MG63 (cell line): ENCODE data around the gene LEMD1. TPM values are rescaled to one million over a fixed set of nuclear protein-coding genes. Genes with fewer than 3 reads are reported as not detected.
A peak's percentile ranks its signal among the peaks of the same experiment; 100 is the strongest.
"Not testable (repeated sequence)": the region's sequence is repeated elsewhere in the genome, so short reads cannot be mapped to it uniquely, and the experiment has no call there.

Experiments used
- DNase-seq: peaks from one replicate; pipeline ENCODE4 v3.0.0-alpha.2; 2020
- H3K27me3 ChIP-seq: fragments of 250-450 bp; sonication (Bioruptor Pico); 2 replicates; pipeline ENCODE4 v1.5.1; 2020; ENCODE audit warnings: mild to moderate bottlenecking, moderate library complexity
- H3K36me3 ChIP-seq: fragments of 250-450 bp; sonication (Bioruptor Pico); 2 replicates; pipeline ENCODE4 v1.5.1; 2020; ENCODE audit warnings: mild to moderate bottlenecking, moderate library complexity
- H3K4me3 ChIP-seq: fragments of 250-450 bp; sonication (Bioruptor Pico); 2 replicates; pipeline ENCODE4 v1.5.1; 2020; ENCODE audit warnings: mild to moderate bottlenecking, moderate library complexity
- H3K9me3 ChIP-seq: fragments of 250-450 bp; sonication (Bioruptor Pico); 2 replicates; pipeline ENCODE4 v1.5.1; 2020; ENCODE audit warnings: mild to moderate bottlenecking, moderate library complexity
- total RNA-seq: library from RNA; depleted of rRNA; stranded (reverse); fragments of >200 nt; shearing (Covaris generic); gene quantifications from 2 replicates; pipeline ENCODE4 v1.2.3, GENCODE V29; 2014; ENCODE audit warnings: low replicate concordance

LEMD1 gene
- total RNA-seq, 1 experiment from 2014 or later, result not detected

DNA sequence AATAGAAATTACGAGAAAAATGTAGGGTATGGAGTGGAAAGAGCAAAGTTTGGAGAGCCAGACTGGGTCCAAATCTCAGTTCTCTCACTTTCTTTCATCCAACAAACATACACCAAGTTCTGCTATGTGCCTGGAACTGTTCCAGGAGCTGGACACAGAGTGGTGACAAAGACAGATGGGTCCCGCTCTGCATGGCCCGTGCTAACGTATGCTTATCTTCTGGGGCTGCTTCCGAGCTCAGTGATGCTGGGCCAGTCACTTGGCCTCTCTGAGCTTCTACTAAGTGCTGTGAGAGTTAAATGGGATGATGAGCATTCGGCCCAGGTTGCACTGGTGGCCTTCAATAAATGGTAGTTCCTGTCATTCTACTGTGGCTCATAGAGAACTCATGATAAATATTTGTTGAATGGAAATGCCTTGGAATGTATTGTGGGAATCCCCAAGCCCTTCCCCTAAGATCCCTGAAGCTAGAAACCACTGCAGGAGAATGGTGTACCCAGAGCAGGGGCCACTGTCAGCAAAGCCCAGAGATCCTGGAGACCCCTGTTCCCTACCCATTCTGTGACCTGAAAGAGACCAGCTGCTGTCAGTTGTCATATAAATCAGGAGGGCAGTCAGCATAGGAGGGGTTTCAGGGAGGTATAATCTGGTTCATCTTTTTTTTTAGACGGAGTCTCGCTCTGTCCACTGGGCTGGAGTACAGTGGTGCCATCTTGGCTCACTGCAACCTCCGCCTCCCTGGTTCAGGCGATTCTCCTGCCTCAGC, 3.8 kb downstream of the LEMD1 start:
- Histone ChIP-seq H3K36me3 (no peaks in the 10 kb centered on the region), H3K4me3 (no peak overlapping the region), H3K9me3 (no peaks in the 10 kb centered on the region), H3K27me3 (peaks cover 31% of the 10 kb centered on the region)
- DNase-seq, result no peak

DNA sequence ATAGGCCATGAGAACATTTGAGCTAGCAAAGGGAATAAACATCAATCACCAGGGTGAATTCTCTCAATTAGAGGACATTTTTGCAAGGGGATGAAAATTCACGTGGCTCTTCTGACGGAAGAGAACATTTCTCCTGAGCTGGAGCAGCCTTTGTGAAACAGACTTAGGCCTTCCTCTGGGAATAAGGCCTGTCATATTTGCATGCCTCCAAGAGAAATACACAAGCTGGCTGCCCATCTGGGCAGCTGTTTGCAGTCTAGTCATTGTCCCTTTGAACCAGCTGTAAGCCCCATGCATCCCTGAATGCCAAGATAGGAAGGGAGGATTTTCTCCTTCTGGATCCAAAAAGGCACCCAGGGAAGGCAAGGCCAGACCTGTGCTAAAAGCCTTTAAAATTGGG, 5.5 kb downstream of the LEMD1 start:
- no peaks in the 10 kb centered on the region for H3K9me3 ChIP-seq
- no peaks in the 10 kb centered on the region for H3K36me3 ChIP-seq
- no peak overlapping the region for H3K4me3 ChIP-seq
- H3K27me3 ChIP-seq, result peaks cover 17% of the 10 kb centered on the region
- no peak for DNase-seq

DNA sequence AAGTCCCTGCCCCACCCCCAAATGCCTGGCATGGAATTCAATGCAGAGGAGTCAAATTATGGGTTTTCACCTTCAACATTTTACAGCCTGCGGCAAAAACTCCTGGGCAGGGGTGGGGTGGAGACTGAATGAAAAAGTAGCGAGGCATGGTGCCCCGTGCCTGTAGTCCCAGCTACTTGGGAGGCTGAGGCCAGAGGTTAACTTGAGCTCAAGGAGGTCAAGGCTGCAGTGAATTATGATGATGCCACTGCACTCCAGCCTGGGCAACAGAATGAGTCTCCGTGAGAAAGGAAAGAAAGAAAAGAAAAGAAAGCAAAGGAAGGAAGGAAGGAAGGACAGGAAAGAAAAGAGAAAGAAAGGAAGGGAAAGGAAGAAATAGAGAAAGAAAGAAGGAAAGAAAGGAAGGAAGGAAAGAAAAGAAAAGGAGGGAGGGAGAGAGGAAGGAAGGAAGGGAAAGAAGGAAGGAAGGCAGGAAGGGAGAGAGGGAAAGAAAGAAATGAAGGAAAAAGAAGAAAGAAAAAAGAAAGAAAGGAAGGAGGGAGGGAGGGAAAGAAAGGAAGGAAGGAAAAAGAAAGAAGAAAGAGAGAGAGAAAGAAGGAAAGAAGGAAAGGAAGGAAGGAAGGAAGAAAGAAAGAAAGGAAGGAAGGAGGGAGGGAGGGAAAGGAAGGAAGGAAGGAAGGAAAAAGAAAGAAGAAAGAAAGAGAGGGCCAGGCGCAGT, 11.1 kb downstream of the LEMD1 start:
- no peak overlapping the region for H3K4me3 ChIP-seq
- DNase-seq, result peak; percentile 9

DNA sequence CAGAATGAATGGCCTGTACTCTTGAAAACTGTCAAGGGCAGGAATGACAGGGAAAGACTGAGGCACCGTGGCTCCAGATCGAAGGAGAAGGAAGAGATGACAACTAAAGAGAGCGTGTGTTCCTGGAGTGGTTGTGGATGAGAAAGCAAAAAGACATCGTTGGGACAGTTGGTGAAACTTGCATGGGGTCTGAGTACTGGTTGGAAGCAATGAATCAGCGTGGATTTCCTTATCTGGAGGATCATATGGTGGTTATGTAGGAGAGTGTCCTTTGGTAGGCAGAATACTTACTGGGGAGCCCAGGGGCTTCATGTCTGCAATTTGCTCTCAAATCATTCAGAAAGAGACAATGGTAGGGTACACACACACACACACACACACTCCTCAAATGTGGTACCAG, 13.9 kb downstream of the LEMD1 start:
- H3K27me3 ChIP-seq, result peaks cover 18% of the 10 kb centered on the region
- no peak overlapping the region for H3K4me3 ChIP-seq
- H3K9me3 ChIP-seq, result no peaks in the 10 kb centered on the region
- DNase-seq, result no peak
- no peaks in the 10 kb centered on the region for H3K36me3 ChIP-seq

More for the DNA sequence above, 11.1 kb downstream of the LEMD1 start:
- H3K36me3 ChIP-seq, result no peaks in the 10 kb centered on the region
- H3K9me3 ChIP-seq, result no peaks in the 10 kb centered on the region
- H3K27me3 ChIP-seq, result peaks cover 18% of the 10 kb centered on the region

DNA sequence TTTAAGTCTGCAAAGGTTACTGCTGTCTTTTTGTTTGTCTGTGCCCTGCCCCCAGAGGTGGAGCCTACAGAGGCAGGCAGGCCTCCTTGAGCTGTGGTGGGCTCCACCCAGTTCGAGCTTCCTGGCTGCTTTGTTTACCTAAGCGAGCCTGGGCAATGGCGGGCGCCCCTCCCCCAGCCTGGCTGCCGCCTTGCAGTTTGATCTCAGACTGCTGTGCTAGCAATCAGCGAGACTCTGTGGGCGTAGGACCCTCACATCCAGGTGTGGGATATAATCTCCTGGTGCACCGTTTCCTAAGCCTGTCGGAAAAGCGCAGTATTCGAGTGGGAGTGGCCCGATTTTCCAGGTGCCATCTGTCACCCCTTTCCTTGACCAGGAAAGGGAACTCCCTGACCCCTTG, 15.6 kb downstream of the LEMD1 start:
- not testable (repeated sequence) for H3K4me3 ChIP-seq, H3K9me3 ChIP-seq, H3K36me3 ChIP-seq, DNase-seq
- peaks cover 14% of the 10 kb centered on the region for H3K27me3 ChIP-seq

DNA sequence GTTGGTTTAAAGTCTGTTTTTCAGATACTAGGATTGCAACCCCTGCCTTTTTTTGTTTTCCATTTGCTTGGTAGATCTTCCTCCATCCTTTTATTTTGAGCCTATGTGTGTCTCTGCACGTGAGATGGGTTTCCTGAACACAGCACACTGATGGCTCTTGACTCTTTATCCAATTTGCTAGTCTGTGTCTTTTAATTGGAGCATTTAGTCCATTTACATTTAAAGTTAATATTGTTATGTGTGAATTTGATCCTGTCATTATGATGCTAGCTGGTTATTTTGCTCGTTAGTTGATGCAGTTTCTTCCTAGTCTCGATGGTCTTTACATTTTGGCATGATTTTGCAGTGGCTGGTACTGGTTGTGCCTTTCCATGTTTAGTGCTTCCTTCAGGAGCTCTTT, 17.4 kb downstream of the LEMD1 start:
- DNase-seq, H3K36me3 ChIP-seq, H3K9me3 ChIP-seq, H3K27me3 ChIP-seq, H3K4me3 ChIP-seq: not testable (repeated sequence)

DNA sequence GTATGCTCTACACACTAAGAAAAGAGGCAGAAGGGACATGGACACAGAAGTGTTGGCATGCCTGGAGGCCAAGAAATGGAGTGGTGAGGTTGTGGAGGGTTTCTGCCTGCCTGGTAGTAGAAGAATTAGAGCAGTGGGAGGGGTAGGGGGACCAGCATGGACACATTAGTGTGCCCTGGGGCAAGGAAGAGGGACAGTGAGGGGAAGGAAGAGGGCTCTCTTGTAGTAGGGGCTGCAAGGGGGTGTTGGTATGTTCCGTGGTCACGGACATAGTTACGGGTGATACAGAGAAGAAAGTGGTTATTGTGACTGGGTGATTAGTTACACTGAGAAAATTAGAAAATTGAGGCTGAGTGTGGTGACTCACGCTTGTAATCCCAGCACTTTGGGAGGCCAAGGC, 23.3 kb downstream of the LEMD1 start:
- Histone ChIP-seq H3K36me3 (no peaks in the 10 kb centered on the region), H3K27me3 (peaks cover 2% of the 10 kb centered on the region; the same call in 1 of the 2 replicates), H3K9me3 (peaks cover 3% of the 10 kb centered on the region), H3K4me3 (no peak overlapping the region)
- no peak for DNase-seq

DNA sequence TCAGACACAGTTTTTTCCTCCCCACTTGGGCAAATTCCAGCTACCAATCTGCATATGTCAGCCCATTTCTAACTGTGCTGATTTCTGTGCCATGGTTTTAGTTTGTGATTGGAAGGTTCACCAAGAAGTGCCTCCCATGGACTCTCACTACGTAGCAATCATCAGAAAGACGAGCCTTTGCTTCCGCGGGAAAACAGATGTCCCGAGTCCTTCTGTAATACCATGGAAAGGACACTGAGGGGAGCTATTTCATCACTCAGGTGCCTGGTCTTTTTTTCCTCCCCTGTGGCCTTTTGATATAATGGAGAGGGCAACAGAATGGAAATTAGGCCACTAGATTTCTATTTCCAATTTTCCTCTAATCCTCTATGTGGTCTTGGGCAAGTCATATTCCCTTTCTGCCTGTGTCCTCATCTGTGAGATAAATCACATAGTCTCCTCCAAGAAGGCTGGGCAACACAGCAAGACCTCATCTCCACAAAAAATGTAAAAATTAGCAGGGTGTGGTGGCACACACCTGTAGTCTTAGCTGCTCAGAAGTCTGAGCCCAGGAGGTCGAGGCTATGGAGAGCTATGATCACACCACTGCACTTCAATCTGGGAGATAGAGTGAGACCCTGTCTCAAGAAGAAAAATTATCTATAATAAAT, 24.8 kb downstream of the LEMD1 start:
- H3K4me3 ChIP-seq, result no peak overlapping the region
- peaks cover 3% of the 10 kb centered on the region for H3K9me3 ChIP-seq
- H3K36me3 ChIP-seq, result no peaks in the 10 kb centered on the region
- DNase-seq, result peak; percentile 7
- H3K27me3 ChIP-seq, result peaks cover 9% of the 10 kb centered on the region

DNA sequence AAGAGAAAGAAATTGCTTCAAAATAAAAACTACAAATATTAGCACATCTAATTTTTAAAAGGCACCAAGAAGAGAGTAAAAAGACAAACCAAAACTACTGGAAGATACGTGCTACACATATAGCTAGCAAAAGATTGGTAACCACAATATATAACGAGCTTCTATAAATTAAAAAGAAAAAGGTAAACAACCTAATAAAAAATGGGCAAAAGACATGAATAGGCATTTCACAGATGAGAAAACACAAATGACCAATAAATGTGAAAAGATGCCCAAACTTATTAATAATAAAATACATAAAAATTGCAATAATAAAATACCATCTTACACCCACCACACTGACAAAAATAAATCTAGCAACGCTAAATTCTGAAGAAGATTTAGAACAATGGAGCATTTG, 26.2 kb downstream of the LEMD1 start:
- Histone ChIP-seq H3K36me3 (no peaks in the 10 kb centered on the region), H3K4me3 (no peak overlapping the region), H3K9me3 (peaks cover 3% of the 10 kb centered on the region), H3K27me3 (peaks cover 14% of the 10 kb centered on the region)
- no peak for DNase-seq

DNA sequence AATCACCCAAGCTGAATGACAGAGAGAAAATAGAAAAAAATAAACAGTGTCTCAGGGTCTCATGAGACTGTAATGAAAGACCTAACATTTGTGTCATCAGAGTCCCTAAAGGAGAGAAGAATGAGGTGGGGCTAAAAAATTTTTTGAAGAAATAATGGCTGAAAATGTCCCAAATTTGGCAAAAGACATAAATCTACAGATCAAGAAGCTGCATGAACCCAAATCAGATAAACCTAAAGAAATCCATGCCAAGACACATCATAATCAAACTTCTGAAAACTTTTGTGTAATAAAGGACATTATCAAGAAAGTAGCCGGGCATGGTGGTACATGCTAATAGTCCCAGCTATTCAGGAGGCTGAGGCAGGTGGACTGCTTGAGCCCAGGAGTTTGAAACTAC, 29.2 kb downstream of the LEMD1 start:
- peaks cover 14% of the 10 kb centered on the region for H3K27me3 ChIP-seq
- H3K36me3 ChIP-seq, result no peaks in the 10 kb centered on the region
- peaks cover 3% of the 10 kb centered on the region for H3K9me3 ChIP-seq
- DNase-seq, result no peak
- H3K4me3 ChIP-seq, result no peak overlapping the region

DNA sequence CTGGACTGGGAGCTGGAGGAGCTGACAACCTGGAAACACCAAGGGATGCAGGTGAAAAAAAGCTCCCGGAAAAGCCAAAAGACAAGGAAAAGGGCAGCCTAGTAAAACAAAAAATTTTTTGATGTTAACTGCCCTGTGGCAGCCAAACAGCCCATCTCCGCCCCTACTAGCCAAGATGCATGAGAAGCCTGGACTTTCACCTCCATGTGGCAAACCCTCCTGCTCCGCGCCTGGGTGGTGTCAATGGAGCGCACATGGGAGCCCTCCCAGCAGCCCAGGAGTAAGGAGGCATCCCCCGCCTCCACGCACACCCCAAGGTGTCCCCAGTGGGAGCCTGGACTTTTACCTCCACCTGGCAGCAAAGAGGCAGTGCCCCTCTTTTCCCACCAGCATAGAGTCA, 30.5 kb downstream of the LEMD1 start:
- Histone ChIP-seq H3K36me3 (no peaks in the 10 kb centered on the region), H3K9me3 (peaks cover 3% of the 10 kb centered on the region), H3K4me3 (no peak overlapping the region), H3K27me3 (peaks cover 14% of the 10 kb centered on the region)
- DNase-seq, result no peak

DNA sequence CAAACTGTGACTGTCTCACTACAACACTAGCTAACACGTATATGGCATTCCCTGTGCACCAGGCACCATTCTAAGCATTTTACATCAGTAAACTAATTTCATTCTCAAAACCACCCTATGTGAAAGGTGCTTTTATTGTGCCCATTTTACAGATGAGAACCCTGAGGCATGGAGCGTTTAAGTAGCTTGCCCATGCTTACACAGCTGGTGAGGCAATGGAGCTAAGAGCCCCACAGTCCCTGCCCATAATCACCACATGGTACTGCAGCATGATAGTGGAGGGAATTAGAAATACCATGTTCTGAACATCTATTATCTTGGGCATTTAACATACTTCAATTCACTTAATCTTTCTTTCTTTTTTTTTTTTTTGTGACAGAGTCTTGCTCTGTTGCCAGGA, 34.0 kb downstream of the LEMD1 start:
- Histone ChIP-seq H3K9me3 (no peaks in the 10 kb centered on the region), H3K27me3 (peaks cover 12% of the 10 kb centered on the region)

DNA sequence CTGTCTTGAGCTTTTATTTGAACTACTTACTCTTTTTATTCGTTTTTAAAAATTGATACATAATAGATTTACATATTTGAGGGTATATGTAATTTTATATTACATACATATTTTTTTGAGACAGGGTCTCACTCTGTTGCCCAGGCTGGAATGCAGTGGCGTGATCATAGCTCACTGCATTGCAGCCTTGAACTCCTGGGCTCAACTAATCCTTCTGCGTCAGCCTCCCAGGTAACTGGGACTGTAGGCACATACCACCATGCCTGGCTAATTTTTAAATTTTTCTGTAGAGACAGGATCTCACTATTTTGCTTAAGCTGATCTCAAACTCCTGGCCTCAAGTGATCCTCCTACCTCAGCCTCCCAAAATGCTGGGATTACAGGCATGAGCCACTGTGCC, 38.9 kb downstream of the LEMD1 start:
- not testable (repeated sequence) for H3K9me3 ChIP-seq, H3K4me3 ChIP-seq, H3K27me3 ChIP-seq, DNase-seq, H3K36me3 ChIP-seq

More for the DNA sequence above, 34.0 kb downstream of the LEMD1 start:
- Histone ChIP-seq H3K36me3 (no peaks in the 10 kb centered on the region), H3K4me3 (no peak overlapping the region)
- DNase-seq, result no peak

DNA sequence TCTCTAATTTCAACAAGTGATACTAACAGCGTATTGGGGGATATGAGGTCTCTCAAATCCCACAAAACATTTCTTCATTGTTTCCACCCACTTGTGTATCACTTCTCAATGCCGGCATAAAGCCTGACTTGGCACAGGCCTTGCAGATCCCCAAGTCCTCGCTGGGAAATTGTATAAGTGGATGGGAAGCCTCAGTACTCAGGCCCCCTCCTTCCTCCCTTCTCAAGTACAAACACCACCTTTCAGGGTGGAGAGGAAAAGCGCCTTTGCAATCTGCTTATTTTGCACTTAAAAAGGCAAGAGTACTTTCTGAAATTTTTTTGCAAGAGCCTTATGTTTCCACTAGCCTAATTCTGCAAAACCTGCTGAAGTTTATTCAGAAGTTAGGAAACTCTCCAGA, 39.3 kb downstream of the LEMD1 start:
- no peaks in the 10 kb centered on the region for H3K36me3 ChIP-seq
- no peak for DNase-seq

DNA sequence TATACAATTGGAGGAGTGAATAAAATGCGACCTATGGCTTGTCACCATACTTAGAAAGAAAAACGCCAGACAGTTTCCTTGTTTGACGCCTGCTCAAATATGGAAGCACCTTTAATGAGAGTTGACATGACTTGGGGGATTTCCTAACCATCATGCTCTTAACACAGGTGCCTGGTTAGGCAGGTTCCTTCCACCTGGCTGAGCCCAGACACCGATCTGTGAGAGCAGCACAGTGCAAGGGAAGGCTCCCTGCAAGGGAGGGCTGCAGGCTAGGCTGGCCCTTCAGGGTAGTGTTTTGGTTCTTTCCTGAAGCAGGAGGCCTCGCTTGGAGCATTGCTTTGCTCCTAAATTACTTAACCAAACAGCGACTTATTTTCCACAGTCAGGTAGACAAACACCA, 40.6 kb downstream of the LEMD1 start:
- DNase-seq, result no peak
- no peaks in the 10 kb centered on the region for H3K9me3 ChIP-seq
- H3K27me3 ChIP-seq, result no peaks in the 10 kb centered on the region
- no peak overlapping the region for H3K4me3 ChIP-seq
- H3K36me3 ChIP-seq, result no peaks in the 10 kb centered on the region

More for the DNA sequence above, 39.3 kb downstream of the LEMD1 start:
- Histone ChIP-seq H3K9me3 (no peaks in the 10 kb centered on the region), H3K27me3 (no peaks in the 10 kb centered on the region), H3K4me3 (no peak overlapping the region)

DNA sequence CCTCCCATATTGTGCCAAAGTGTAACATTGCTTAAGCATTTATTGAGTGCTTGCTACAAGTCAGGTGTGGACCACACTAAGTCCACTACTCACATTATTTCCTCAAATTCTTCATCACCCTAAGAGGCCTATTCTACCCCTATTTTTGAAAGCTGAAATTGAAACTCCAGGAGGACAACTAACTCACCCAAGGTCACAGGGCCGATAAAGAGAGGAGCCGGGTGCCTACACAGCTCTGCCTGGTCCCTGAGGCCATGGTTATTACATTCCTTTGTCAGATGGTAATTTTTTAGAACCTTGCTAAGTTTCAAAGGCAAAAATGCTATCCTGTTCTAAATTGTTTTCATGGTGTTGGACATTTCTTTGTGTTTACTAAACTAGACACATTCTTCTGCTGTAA, 41.0 kb downstream of the LEMD1 start:
- Histone ChIP-seq H3K27me3 (no peaks in the 10 kb centered on the region), H3K4me3 (no peak overlapping the region), H3K9me3 (no peaks in the 10 kb centered on the region), H3K36me3 (no peaks in the 10 kb centered on the region)
- DNase-seq, result no peak

DNA sequence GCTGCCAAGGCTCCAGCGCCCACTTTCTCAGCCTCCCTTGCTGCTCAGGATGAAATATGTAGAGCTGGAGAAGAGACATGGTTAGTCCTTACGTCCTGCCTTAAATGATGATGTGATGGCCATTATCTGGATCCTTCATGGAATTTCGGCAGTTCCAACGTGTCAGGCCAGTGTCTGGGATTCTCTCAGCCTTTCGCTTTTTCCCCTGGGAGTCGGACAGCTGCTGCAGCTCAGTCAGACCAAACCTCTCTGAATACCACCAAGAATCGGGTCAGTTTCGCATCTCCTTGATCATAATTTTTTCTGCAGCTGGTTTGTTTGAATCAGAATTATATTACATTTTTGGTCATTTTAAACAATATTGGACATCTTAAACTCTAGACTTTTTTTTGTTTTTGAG, 42.8 kb downstream of the LEMD1 start:
- H3K36me3 ChIP-seq, result no peaks in the 10 kb centered on the region
- no peak for DNase-seq

More for the DNA sequence above, 42.8 kb downstream of the LEMD1 start:
- Histone ChIP-seq H3K4me3 (no peak overlapping the region), H3K27me3 (no peaks in the 10 kb centered on the region), H3K9me3 (no peaks in the 10 kb centered on the region)
